ENCODE data around the gene TYW5. TPM values are rescaled to one million over a fixed set of nuclear protein-coding genes. Genes with fewer than 3 reads are reported as not detected.

TYW5 gene
- total RNA-seq, 4 donors from 2014 or later, result 9.0 to 18.9 (median 11.1) TPM

DNA sequence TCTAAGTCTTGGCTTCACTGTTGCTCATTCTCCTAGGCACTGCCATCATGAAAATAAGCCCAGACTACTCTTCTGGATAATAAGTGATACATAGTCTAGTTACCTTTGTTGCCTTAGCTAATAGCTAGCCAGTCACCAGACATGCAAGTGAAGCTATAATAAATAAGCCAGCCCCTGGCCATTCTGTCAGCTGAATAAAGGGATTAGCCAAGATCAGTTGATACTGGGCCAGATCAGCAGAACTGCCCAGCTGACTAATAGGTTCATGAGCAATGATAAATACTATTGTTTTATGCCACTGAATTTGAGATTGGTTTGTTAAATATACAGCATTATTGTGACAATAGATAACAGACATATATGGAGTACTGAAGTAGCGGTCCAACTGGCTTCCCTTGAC, 52.2 kb downstream of the TYW5 start:
- WGBS, 2 donors, result 93 to 97% methylated on average over 1 of the region's 1 CpG
- H3K9me3 ChIP-seq, result no peaks in the 10 kb centered on the region
- TF ChIP-seq, protein P1, sequence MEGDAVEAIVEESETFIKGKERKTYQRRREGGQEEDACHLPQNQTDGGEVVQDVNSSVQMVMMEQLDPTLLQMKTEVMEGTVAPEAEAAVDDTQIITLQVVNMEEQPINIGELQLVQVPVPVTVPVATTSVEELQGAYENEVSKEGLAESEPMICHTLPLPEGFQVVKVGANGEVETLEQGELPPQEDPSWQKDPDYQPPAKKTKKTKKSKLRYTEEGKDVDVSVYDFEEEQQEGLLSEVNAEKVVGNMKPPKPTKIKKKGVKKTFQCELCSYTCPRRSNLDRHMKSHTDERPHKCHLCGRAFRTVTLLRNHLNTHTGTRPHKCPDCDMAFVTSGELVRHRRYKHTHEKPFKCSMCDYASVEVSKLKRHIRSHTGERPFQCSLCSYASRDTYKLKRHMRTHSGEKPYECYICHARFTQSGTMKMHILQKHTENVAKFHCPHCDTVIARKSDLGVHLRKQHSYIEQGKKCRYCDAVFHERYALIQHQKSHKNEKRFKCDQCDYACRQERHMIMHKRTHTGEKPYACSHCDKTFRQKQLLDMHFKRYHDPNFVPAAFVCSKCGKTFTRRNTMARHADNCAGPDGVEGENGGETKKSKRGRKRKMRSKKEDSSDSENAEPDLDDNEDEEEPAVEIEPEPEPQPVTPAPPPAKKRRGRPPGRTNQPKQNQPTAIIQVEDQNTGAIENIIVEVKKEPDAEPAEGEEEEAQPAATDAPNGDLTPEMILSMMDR (IDR thresholded peaks at IDR 0.05), result no peak
- no peak for TF ChIP-seq POLR2A (IDR thresholded peaks at IDR 0.05)

DNA sequence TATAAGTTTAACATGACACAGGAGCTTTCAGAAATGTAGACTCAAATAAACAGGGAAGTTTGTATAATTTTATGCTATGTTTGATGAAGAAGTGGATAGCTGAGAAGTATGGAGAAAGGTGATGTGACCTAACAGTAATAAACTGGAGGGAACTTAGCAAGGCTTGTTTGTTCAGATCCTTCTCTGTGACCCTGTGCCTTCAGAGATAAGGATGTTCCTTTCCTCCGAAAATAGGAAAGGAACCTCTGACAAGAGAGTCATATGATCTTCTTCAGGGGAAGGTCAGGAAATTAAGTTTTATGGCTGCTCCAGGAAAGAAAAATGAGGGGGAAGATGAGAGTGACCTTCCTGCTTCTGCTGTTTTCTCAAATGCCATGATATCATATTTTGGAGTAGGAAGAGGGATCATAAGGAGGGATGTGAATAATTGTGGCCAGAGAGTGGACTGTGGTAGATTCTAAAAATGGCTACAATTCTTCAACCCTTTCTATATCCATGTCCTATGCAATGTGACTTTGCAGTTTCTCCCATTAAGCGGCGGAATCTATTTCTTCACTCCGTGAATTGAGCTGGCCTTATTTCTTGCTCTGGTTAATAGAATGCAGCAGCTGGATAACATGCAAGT, 52.7 kb downstream of the TYW5 start:
- no peaks in the 10 kb centered on the region for H3K27me3 ChIP-seq
- TF ChIP-seq POLR2A (IDR thresholded peaks at IDR 0.05), result no peak
- TF ChIP-seq, protein P1 (IDR thresholded peaks at IDR 0.05), result no peak
- intact Hi-C loops (cut with DNase I), result no loop called here
- 89% methylated on average over 4 of the region's 4 CpGs for whole genome bisulfite sequencing, 2 donors
- no peaks in the 10 kb centered on the region for H3K4me1 ChIP-seq
- H3K4me3 ChIP-seq (replicated peaks in 1 of 3), result no peak overlapping the region
- H3K36me3 ChIP-seq, result no peaks in the 10 kb centered on the region
- H3K27ac ChIP-seq, result no peak overlapping the region
- no peak for DNase-seq
- H3K9me3 ChIP-seq, result no peaks in the 10 kb centered on the region

More for the DNA sequence above, 52.2 kb downstream of the TYW5 start:
- Histone ChIP-seq H3K36me3 (no peaks in the 10 kb centered on the region), H3K4me1 (no peaks in the 10 kb centered on the region), H3K27me3 (no peaks in the 10 kb centered on the region), H3K27ac (no peak overlapping the region), H3K4me3 (replicated peaks in 1 of 3) (no peak overlapping the region)
- no peak for DNase-seq
- intact Hi-C loops (cut with DNase I), result no loop called here

DNA sequence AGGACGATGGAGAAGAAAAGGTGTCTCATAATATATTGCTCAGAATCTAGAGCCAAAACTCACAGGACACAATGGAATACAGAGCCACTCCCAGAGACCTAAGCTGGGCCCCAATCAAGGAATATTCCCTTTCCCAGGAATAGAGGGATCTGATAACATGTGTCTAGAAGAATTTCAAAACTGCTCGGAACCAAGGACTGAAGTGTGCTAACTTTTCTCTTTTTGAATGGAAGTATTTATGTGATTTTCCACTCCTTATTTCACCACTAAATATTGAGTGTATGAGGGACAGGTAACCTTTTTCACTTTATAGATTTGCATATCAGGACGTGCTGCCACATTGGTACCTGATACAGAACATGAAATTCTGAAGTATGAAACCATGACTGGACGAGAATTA, 53.3 kb downstream of the TYW5 start:
- TF ChIP-seq, protein P1 (IDR thresholded peaks at IDR 0.05), result no peak
- TF ChIP-seq POLR2A (IDR thresholded peaks at IDR 0.05), result no peak
- 86 to 90% methylated on average over 4 of the region's 4 CpGs for WGBS, 2 donors
- no peak for DNase-seq
- Histone ChIP-seq H3K27ac (no peak overlapping the region), H3K9me3 (no peaks in the 10 kb centered on the region), H3K27me3 (no peaks in the 10 kb centered on the region), H3K36me3 (no peaks in the 10 kb centered on the region), H3K4me3 (replicated peaks in 1 of 3) (no peak overlapping the region), H3K4me1 (no peaks in the 10 kb centered on the region)
- intact Hi-C loops (cut with DNase I), result no loop called here

DNA sequence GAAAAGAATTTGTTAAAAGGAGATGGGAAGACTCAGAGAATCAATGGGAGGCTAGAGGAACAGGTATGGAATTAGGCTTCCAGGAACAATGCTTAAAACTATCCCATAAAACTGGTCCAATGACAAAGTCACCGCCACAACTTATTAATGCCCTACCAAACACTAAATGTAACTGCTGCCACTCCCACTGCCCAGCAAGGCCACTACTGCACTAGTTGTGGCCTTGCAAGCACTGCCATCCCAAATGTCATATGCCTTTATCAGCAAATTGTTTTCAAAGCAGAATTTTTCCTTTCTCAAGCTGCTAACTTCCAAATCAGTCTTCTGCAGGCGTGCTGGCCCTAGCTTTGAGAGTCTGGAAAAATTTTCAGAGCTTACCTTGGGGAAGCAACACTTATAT, 58.7 kb downstream of the TYW5 start:
- no peak overlapping the region for H3K4me3 ChIP-seq (replicated peaks in 1 of 3)
- H3K4me1 ChIP-seq, result no peaks in the 10 kb centered on the region
- no peaks in the 10 kb centered on the region for H3K9me3 ChIP-seq
- intact Hi-C loops (cut with DNase I), result no loop called here
- DNase-seq, result no peak
- H3K27me3 ChIP-seq, result no peaks in the 10 kb centered on the region
- 90 to 95% methylated on average over 2 of the region's 2 CpGs for WGBS, 2 donors
- no peaks in the 10 kb centered on the region for H3K36me3 ChIP-seq
- TF ChIP-seq POLR2A (IDR thresholded peaks at IDR 0.05), result no peak
- TF ChIP-seq, protein P1 (IDR thresholded peaks at IDR 0.05), result no peak
- no peak overlapping the region for H3K27ac ChIP-seq

DNA sequence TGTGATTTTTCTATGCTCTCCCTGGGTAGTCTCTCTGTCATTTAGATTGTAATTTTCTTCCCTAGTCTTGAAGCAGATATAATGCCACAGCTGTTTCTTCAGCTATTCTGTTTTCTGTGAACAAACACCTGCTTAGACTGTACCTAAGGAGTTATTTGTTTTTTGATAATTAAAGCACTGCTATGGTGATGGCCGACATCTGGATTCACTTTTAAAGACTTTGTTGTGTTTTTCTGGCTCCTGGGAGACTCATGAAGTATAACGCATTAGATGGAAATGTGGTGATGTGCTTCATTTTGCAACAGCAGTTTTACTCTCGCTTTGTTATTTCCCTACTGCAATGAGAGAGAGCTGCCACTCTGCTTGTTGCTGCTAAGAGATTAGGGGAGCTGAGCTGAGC, 59.9 kb downstream of the TYW5 start:
- TF ChIP-seq, protein P1 (IDR thresholded peaks at IDR 0.05), result no peak
- no peak for TF ChIP-seq POLR2A (IDR thresholded peaks at IDR 0.05)
- no peak for DNase-seq
- Histone ChIP-seq H3K4me1 (no peaks in the 10 kb centered on the region), H3K27me3 (no peaks in the 10 kb centered on the region), H3K9me3 (no peaks in the 10 kb centered on the region), H3K4me3 (replicated peaks in 1 of 3) (no peak overlapping the region), H3K27ac (no peak overlapping the region), H3K36me3 (no peaks in the 10 kb centered on the region)
- 76 to 79% methylated on average over 3 of the region's 3 CpGs for WGBS, 2 donors
- intact Hi-C loops (cut with DNase I), result no loop called here
